GM12874 (cell line): ENCODE measurements around the gene DNAH3.
A peak's percentile ranks its signal among the peaks of the same experiment; 100 is the strongest.

Source experiments
- CTCF ChIP-seq: IDR thresholded peaks from 2 replicates; pipeline ENCODE4 v1.5.1; 2011; ENCODE audit warnings: low read depth, mild to moderate bottlenecking, control low read depth, low read length, moderate library complexity; ENCODE audit not compliant: insufficient read depth

DNAH3 gene

GRCh38 chr16:21005008-21005407 is 145.6 kb downstream of the DNAH3 start:
- TF ChIP-seq CTCF: no peak

GRCh38 chr16:21001262-21001661 is 149.4 kb downstream of the DNAH3 start:
- peak; percentile 54 for TF ChIP-seq CTCF

- TF ChIP-seq CTCF: no peak
These were observed 153.5 kb downstream of the DNAH3 start for GRCh38 chr16:20997147-20997546.

GRCh38 chr16:20995711-20996110 is 154.9 kb downstream of the DNAH3 start:
- TF ChIP-seq CTCF: no peak

- TF ChIP-seq CTCF: no peak
These were observed 163.6 kb downstream of the DNAH3 start for GRCh38 chr16:20987049-20987448.

- TF ChIP-seq CTCF: no peak
These were observed 166.6 kb downstream of the DNAH3 start for GRCh38 chr16:20984019-20984418.

GRCh38 chr16:20976576-20976975 is 174.1 kb downstream of the DNAH3 start:
- no peak for TF ChIP-seq CTCF

GRCh38 chr16:20971401-20971800 is 179.2 kb downstream of the DNAH3 start:
- TF ChIP-seq CTCF: no peak
